HG03159 (cell line): Measurements from ENCODE around the gene HMG20A.

Source experiments
- ATAC-seq: cut with Tn5 transposase; IDR thresholded peaks from one replicate; pipeline ENCODE4 v1.9.1; 2021; ENCODE audit warnings: mild to moderate bottlenecking, moderate library complexity; ENCODE audit not compliant: unreplicated experiment

HMG20A gene

DNA sequence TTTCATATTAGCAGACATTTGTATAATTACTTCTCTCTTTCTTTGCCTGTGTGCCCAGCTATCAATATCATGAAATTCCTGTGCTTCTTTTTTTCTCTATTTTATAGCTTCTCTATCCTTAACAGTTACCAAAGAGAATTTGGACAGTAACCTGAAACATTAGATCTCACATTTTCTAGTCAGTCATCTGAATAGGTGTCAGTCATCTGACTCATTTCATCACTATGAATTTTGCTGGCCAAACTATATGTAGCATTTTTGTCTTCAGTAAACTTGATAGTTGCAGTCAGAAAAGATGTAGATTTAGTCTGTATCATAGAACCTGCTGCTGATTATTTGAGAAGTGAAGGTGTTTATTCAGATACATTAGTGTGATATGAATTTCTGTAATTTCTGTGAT lies 52.6 kb downstream of the HMG20A start:
- ATAC-seq, result no peak

DNA sequence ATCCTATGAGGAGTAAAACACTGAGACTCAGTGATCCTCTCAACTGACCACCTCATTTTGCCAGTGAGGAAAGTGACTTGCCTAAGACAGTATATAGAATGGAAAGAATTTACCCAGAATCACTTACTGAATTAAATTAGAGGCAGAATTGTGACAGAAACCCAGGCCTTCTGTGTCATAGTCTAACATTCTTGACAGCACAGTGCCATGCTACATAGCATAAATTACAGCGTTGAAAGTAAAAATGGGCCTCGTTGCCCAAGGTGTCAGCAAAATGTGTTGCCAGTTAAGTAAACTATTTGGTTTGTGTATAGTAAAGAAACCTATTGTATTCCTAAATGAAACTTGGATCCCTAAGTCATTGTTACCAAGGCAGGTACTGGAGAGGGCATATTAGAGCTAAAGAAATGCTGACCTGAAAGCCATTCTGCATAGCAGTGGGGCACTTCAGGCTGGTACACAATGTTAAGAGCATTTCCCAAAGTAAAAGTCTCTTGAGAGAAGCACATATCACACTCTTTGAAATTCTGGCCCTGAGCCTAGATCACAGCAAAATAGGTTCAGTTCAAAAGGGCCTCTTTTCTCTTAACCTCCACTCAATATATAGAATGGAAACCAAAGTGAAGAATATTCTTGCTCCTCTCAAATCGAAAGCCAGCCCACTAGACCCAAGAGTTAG lies 53.8 kb downstream of the HMG20A start:
- ATAC-seq, result no peak

DNA sequence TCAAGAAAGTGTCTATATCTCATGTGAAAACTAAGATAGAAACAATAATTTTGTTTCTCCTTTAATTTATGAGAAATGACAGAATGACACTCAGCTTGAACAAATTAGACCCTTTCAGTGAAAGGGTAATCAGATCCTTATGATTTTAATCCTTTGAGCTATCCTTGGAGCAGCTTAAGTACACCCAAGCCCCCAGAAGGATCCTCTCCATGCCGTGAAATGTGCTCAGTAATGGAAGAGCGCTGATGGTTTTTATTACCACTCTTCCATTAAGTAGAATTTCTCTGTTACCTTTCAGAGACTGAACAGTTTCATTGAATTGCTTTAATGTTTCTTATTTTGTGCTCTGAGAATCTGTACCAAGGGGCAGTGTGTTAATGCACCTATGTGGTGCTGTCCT lies 54.3 kb downstream of the HMG20A start:
- no peak for ATAC-seq

DNA sequence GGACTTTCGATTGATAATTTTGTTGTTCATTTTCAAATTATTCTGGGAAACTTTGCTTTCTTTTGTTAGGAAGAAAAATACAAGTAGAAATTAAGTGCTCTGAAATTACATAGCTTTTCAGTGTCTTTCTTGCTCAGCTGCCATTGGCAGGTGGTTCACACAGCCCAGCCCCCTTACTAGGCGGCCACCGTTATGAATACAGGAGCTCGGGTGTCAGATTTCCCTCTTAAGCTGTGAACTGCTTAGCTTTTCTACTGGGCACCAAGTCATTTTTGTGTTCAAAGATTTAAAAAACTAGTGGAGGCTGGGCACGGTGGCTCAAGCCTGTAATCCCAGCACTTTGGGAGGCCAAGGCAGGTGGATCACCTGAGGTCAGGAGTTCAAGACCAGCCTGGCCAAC lies 55.2 kb downstream of the HMG20A start:
- ATAC-seq, result no peak

DNA sequence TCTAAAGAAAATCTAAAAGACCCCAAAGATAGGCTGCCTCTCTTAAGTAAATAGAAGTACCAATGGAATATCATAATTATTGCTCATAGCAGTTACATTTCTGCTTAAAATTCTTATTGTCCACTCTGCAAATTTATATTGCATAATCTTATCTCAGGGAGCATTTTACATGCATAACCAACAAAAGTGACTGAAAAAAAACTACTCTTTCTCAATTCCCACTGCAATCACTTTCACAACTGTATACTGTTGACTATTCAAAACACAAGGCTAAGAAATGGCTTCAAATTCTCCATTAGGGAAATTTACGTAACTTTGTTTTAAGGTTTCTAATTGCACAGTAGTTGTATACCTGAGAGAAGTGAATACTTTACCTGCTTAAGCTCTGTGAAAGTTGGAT lies 56.3 kb downstream of the HMG20A start:
- ATAC-seq, result no peak

DNA sequence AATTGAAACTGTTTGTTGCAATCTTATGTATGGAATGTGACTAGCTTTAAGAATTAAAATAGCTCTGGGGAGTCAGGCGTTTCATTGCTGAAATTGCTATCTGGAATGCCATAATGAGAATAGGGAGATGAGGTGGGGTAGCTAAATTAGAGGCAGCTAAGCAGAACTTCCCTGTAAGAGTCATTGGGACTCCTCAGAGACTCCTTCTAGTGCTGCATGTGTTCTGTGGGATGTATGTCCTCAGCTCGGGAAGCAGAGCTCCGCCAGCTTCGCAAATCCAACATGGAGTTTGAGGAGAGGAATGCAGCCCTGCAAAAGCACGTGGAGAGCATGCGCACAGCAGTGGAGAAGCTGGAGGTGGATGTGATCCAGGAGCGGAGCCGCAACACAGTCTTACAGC lies 57.4 kb downstream of the HMG20A start:
- ATAC-seq, result no peak

DNA sequence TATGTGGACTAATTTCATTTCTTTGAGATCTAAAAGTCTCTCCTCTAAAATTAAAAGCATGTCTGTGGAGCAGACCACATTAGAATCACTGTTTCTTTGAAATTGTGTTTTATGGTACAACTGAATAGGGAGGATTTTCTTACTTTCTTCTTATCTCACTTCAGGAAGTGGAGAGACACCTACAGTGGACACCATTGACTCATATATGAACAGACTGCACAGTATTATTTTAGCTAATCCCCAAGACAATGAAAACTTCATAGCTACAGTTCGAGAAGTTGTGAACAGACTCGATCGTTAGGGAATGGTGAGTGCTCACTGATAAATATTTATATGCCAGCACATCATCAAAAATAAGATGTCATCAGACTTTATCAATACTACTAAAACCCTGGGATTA lies 58.3 kb downstream of the HMG20A start:
- ATAC-seq, result no peak

DNA sequence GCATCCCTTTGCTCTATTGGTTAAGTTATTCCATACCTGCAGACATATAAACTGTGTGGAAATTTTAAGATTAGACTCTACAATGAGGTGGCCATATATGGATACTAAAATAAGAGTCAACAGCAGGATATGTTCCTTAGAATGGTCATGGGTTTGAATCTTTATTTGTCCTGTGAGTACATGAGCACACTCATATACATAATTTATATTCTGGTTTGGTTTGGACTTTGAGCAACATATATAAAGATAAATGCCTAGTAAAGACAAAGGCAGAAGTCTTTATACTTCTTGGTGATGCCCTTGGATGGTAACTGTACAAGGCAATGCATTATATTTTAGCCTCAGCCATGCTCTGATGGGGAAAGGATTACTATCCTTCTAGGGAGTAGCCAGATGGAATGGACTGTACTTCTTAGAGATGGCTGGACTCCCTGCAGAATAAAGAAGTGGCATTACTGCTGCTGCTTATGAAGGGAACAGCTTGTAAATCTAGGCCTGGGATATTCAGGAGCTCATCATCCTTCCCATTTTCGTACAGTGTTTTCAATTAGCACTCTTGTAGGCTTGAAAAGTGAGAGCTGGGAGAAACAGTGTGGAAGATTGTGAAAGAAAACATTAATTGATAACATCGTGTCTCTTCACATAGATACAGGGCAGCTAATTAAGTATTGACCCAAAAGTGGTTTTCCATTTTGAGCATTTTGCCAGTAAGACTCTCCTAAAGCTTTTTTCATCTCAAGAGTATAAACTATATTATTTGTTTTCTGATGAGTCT lies 60.4 kb downstream of the HMG20A start:
- no peak for ATAC-seq

DNA sequence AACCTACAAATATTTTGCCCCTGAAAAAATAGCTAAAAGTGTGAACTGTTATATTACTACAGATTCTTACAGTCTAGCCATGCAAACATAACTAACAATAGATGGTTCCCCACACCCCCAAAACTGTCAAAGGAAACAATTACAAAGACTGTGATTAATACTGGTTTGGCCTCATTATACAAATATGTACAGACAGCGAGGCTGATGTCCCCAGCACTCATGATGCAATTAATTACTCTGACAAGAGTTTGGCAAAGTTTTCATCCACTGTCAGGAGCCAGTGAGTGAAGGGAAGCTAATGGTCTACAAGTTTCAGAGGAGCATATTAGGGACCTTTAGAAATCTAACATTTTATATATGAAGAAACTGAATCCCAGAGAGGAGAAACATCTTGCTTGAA lies 61.0 kb downstream of the HMG20A start:
- ATAC-seq, result no peak

DNA sequence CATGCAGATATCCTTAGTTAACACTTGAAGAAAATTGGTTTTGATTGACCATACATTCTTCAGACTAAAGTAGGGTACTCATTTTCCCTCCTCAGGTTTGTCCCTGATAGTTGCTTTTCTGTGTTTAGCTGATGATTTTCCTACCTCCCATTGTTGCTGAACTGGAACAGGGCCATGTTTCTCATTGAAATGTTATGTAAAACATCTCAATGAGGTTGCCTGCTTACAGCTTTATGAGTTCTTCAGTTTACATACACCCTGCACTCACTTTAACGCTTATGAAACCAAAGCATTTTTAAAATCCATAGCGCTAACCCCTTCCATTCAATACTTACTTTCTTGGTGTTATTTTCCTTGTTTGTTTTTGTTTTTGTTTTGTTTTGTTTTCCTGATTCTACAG lies 61.9 kb downstream of the HMG20A start:
- ATAC-seq, result no peak

DNA sequence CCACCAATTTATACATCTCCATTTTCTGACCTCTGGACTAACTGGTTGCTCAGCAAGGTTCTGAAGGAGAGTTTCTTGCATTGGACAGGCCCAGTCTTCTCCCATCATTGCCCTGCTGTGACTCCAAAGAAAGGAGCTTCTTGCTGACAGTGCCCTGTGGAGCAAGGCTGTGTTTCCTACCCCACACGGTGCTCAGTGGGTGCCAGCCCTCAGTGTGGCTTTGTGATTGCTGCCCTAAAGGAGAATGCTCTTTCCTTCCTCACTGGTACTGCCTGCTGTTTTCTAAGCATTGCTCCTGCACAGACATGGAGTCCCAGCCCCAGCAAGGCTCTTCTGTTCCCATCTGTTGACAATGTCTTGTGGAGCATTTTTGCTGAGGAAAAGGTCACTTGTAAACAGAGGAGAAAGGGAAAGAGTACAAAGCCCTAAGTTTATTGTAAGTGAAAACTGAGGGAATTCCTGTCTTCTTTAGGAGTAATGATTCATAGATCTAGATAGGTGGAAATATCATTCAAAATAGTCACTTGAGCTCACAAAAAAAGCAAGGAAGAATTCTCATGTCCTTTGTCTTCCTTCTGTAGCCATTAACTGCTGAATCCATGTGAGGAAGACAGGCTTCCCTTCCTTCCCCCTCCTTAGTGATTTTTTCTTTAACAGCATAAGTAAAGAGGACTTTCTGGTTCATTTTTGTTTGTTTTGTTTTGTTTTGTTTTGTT lies 62.9 kb downstream of the HMG20A start:
- ATAC-seq, result no peak

DNA sequence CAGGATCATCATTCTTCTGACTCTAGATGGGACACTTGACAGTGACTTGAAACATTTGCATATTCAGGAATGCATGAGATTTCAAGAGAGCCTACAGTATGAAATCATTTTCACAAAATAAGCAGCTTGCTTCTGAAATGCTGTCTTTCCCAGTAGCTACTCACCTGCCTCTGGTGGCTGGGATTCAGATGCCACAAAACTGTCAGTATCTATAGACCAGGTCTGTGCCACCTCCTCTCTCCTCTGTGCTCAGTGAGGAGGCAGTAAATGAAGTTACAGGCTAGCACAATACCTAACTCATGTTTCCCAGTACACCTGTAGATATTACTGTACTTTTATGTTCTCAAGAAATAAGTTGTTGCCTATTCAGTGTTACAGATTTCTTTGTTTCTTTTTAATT lies 64.3 kb downstream of the HMG20A start:
- ATAC-seq, result no peak

DNA sequence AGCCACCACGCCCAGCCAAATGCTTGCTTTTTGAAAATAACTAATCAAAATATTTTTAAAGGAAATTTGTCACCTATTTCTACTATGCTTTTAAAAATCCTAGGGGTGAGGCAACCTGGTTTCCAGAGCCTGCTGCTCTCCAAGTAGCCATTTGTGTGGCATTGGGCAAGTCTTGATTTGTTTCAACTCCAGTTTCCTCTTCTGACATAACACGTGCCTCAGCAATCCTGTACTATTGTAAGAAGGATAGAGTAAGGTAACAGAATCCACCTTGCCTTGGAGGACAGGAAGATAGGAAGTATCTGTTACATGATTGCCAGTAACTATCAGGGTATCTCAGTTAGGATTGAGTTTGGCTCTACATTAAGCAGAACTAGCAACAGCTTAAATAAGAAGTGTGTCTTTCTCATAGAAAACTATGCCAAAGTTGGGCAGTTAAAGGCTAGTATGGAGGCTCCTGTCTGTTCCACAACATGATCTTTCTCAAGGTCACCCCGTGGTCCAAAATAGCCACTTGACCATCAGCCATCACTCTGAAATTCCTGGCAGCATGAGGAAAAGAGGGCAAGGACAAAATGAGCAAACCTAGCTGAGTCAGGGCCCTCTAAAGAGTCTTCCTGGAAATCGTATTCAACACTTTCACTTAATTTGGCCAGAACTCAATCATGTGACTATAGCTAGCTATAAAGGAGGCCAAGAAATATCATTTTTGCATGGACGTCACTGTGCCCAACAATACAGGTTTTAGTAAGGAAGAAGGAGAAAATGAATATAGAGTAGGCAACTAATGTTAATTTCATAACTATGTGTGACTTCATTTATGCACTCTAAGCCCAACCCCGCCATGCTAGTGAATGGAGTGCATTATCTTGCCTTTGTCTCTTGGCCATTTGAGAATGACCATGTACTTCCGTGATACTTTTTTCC lies 66.1 kb downstream of the HMG20A start:
- ATAC-seq, result no peak

DNA sequence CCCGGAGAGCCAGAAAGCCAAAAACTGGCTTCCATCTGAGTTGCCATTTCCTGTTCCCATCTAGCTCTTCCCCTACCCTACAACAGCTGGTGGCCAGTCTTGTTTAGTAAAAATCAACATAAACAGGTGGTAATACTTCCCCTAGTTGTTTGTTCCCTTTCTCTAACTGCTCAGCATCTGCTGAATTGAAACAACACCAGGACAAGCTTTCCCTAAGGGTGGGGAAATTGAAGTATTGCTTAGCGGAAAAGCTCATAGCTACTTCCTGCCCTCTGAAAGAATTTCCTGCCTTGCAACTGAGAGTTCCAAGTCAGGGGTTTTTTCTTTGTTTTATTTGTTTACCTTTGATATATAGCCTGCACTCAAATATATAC lies 66.8 kb downstream of the HMG20A start:
- no peak for ATAC-seq

DNA sequence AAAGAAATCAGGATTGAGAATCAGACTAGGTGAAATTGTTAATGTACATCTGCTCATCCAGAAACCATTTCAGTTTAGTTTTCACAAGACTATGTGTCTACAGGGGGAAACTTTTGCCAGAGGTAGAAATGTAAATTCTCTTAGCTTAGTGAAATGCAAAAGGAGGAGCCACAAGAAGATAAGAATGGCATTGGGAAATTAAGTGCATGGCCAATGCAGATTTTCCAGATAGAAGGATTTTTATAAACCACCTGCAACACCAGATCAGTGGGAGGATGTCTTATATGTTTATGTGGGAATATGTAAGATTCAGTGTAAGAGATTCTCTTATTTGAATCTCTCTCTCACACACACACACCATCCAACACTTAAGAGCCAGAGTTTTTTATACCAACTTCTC lies 67.2 kb downstream of the HMG20A start:
- no peak for ATAC-seq

DNA sequence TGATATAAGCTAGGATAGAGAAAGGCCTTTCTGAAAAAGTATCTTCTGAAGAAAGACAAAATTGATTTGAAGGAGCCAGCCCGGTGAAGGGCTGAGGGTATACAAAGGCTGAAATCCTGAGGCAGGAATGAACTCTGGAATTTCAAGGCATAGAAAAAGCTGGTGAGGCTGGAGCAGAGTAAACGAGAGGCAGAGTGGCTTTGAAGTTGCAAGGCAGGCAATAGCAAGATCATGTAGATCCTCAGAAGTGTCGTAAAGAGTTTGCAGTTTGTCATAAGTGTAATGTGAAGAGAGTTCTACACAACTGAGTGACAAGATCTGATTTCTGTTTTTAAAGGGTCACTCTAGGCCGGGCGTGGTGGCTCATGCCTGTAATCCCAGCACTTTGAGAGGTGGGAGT lies 69.0 kb downstream of the HMG20A start:
- ATAC-seq, result no peak

DNA sequence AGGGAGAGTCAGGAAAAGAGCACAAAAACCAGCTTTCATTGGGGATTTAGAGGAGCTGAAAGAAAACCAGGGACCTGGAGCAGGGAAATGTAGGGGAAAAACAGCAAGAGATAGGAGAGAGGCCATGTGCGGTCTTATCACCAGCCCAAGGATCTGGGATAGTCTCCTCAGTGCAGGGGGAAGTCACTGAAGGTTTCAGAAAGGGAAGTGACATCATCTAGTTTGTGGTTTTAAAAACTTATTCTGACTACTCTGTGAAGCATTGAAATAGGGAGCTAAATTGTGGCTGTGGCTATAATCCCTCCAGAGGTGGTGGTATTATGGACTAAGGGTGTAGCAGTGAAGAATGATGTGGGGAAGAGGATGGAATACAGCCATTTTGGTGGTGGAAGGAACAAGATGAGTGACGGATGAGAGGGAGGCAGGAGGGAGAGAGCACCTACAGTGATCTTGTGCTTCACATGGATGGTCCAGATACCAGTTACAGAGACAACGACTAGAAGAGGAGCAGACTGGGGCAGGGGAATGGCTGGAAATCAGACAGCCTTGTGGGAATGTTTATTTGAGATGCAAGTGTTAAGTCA lies 72.7 kb downstream of the HMG20A start:
- ATAC-seq, result no peak

DNA sequence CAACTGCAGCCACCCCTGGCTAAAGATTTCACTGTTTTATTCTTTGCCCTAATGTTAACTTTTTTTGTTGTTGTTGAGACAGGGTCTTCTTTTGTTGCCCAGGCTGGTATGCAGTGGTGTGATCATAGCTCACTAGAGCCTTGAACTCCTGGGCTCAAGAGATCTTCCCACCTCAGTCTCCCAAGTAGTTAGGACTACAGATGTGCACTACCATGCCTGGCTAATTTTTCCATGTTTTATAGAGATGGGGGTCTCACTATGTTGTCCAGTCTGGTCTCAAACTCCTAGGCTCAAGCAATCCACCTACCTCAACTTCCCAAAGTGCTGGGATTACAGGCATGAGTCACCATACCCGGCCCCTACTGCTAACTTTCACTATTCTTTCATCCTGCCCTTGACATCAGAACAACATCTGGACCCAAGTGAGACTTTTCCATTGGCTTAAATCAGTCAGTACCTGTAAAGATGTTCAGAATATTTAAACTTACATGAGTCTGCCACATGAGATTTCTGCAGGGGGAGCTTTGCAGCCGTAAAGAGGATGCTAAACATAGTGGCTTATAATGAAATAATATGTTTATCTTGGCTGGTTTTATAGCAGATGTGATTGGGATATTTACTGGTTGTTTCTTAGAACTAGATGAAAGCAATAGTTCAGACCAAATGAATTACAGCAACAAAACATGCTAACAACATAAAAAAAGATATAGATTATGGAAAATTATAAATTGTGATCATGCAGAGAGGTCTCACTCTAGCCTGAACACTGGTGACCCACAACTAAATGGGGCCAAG lies 73.6 kb downstream of the HMG20A start:
- ATAC-seq, result no peak

DNA sequence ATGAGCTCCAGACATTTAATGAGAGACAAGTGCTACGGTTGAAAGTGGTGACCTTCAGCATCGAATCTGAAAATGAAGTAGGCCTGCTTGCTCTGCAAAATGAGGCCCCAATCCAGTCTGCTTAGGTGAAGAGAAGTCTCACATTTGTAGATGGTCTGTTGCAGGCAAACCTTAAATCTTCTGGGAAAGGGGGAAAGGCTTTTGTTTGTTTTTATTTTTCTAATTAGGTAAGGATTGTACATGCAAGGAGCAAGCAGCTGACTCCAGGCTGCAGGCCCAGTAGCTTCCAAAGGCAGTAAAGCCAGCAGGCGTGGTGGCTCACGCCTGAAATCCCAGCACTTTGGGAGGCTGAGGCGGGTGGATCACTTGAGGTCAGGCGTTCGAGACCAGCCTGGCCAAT lies 74.3 kb downstream of the HMG20A start:
- no peak for ATAC-seq
